Endothelial cell of umbilical vein (primary cell): ENCODE measurements around the gene LRRC42. TPM values are rescaled to one million over a fixed set of nuclear protein-coding genes. Genes with fewer than 3 reads are reported as not detected.

Source experiments
- BruUV-seq: library from RNA; stranded (reverse); fragments of 400-500 nt; replicated peaks from 2 replicates; lab custom pipeline; 2021; lab: Mats Ljungman, UMichigan
- CTCF ChIA-PET: fragments of 300-600, 350-600 bp; sonication (Branson Sonifier 250); formaldehyde crosslinking; loops from one replicate; lab custom pipeline; 2021; ENCODE audit warnings: antibody characterized with exemption, inconsistent platforms; lab: Charles Lee
- POLR2A ChIA-PET: fragments of 300-600, 350-600 bp; sonication (Branson Sonifier 250); formaldehyde crosslinking; loops from one replicate; lab custom pipeline; 2021; ENCODE audit warnings: antibody characterized with exemption, inconsistent platforms; lab: Charles Lee
- DNase-seq: peaks from one replicate; pipeline ENCODE4 v3.0.0-alpha.2; 2011; ENCODE audit warnings: low read depth, low spot score
- FAIRE-seq: peaks from 2 replicates; lab custom pipeline; 2011; peaks lifted over from hg19 to GRCh38; lab: Jason Lieb, UNC
- H2AFZ ChIP-seq: 2 replicates; pipeline ENCODE4 v1.6.0; 2012; ENCODE audit warnings: low read depth, low read length, control low read depth, inconsistent platforms
- H3K27ac ChIP-seq: 2 replicates; pipeline ENCODE4 v1.5.1; 2011; ENCODE audit warnings: low read depth, mild to moderate bottlenecking, control low read depth, low read length, moderate library complexity; ENCODE audit not compliant: insufficient read depth
- H3K27me3 ChIP-seq, 2 experiments: 2 replicates each; pipeline versions ENCODE4 v1.6.0 to v1.6.1; 2011; ENCODE audit warnings: low read length in 2 of 2, mixed read lengths in 1 of 2; ENCODE audit not compliant: control insufficient read depth in 2 of 2, insufficient read depth in 2 of 2
- H3K36me3 ChIP-seq, 2 experiments: 2 replicates in 1 of 2; 3 replicates in 1 of 2; pipeline ENCODE4 v1.5.1; 2011; ENCODE audit warnings: low read length in 2 of 2, mild to moderate bottlenecking in 1 of 2, moderate library complexity in 1 of 2; ENCODE audit not compliant: control insufficient read depth in 2 of 2, insufficient read depth in 2 of 2; ENCODE audit errors: extremely low read depth in 1 of 2
- H3K4me1 ChIP-seq: 3 replicates; pipeline ENCODE4 v1.5.1; 2011; ENCODE audit warnings: mild to moderate bottlenecking, low read length; ENCODE audit not compliant: control insufficient read depth, insufficient read depth; ENCODE audit errors: extremely low read depth
- H3K4me2 ChIP-seq: 2 replicates; pipeline ENCODE4 v1.6.1; 2011; ENCODE audit warnings: low read length, control low read depth, mixed read lengths; ENCODE audit not compliant: insufficient read depth
- H3K4me3 ChIP-seq, 3 experiments: fragments of 200-600 bp in 1 of 3; sonication (generic), shearing (Covaris generic) in 1 of 3; replicated peaks in 1 of 3; 2 replicates each; pipeline ENCODE4 v1.5.1; 2011 to 2016; ENCODE audit warnings: control low read depth in 3 of 3, low read length in 3 of 3, mild to moderate bottlenecking in 2 of 3, inconsistent platforms in 1 of 3, low read depth in 1 of 3, moderate library complexity in 1 of 3; ENCODE audit not compliant: insufficient read depth in 1 of 3
- H3K79me2 ChIP-seq: 2 replicates; pipeline ENCODE4 v1.6.0; 2012; ENCODE audit warnings: low read length, inconsistent platforms; ENCODE audit not compliant: control insufficient read depth, insufficient read depth
- H3K9ac ChIP-seq: replicated peaks from 2 replicates; pipeline ENCODE3; 2011; ENCODE audit warnings: low read length, control low read depth; ENCODE audit not compliant: insufficient read depth; ENCODE audit errors: extremely low read depth
- H3K9me1 ChIP-seq: replicated peaks from 3 replicates; pipeline ENCODE4 v1.6.0; 2011; ENCODE audit warnings: mild to moderate bottlenecking, low read length; ENCODE audit not compliant: control insufficient read depth, insufficient read depth; ENCODE audit errors: extremely low read depth
- H3K9me3 ChIP-seq: replicated peaks from 2 replicates; pipeline ENCODE4 v1.5.1; 2012; ENCODE audit warnings: low read length, inconsistent platforms; ENCODE audit not compliant: control insufficient read depth, insufficient read depth
- H4K20me1 ChIP-seq: replicated peaks from 2 replicates; pipeline ENCODE3; 2011; ENCODE audit warnings: mild to moderate bottlenecking, low read length; ENCODE audit not compliant: control insufficient read depth, insufficient read depth; ENCODE audit errors: extremely low read depth
- EZH2 ChIP-seq: IDR thresholded peaks from 2 replicates; pipeline ENCODE4 v1.6.1; 2012; ENCODE audit warnings: borderline replicate concordance, low read depth, mild to moderate bottlenecking, moderate library complexity, low read length, inconsistent platforms; ENCODE audit not compliant: severe bottlenecking
- FOS ChIP-seq: IDR thresholded peaks from 2 replicates; pipeline ENCODE4 v1.6.1; 2011; ENCODE audit warnings: mild to moderate bottlenecking, low read length, moderate library complexity, borderline replicate concordance; ENCODE audit not compliant: insufficient read depth
- GATA2 ChIP-seq: IDR thresholded peaks from 2 replicates; pipeline ENCODE4 v1.7.0; 2011; ENCODE audit warnings: low read depth, mild to moderate bottlenecking, moderate library complexity, mixed read lengths, low read length; ENCODE audit not compliant: insufficient read length, insufficient read depth
- JUN ChIP-seq: IDR thresholded peaks from 2 replicates; pipeline ENCODE4 v1.6.1; 2011; ENCODE audit warnings: borderline replicate concordance, low read depth; ENCODE audit not compliant: insufficient read length, insufficient read depth
- MYC ChIP-seq: IDR thresholded peaks from one replicate; pipeline ENCODE4 v1.6.1; 2011; ENCODE audit warnings: mild to moderate bottlenecking, low read depth, low read length
- POLR2A ChIP-seq: IDR thresholded peaks from 2 replicates; pipeline ENCODE4 v1.6.1; 2012; ENCODE audit warnings: low read depth, mild to moderate bottlenecking, control low read depth, low read length
- POLR2AphosphoS5 ChIP-seq: IDR thresholded peaks from 2 replicates; pipeline ENCODE4 v1.6.1; 2012; ENCODE audit warnings: low read depth, mild to moderate bottlenecking, control low read depth, low read length, moderate library complexity; ENCODE audit not compliant: insufficient read depth
- dilution Hi-C: fragments of 300-500 bp; cut with MboI; formaldehyde crosslinking; loops from one replicate; pipeline ENCODE4 v1.15.0; 2019; ENCODE audit warnings: low sequenced_read_pairs; ENCODE audit not compliant: extremely low pct_ligation_motif_present
- intact Hi-C: fragments of 100-400 bp; cut with micrococcal nuclease; formaldehyde crosslinking; loops from one replicate; pipeline ENCODE4 v1.10.0; 2022
- polyA plus RNA-seq, 4 experiments: library from polyadenylated mRNA; depleted of rRNA in 3 of 4; stranded (reverse) in 3 of 4; unstranded in 1 of 4; fragments of >200 nt; gene quantifications; 2 replicates each; pipeline versions ENCODE4 v1.2.1 to v1.2.3, GENCODE V29; 2011 to 2012; ENCODE audit warnings: missing spikeins in 1 of 4
- total RNA-seq: library from RNA; stranded (reverse); gene quantifications from 2 replicates; pipeline ENCODE4 v1.2.3, GENCODE V29; 2021
- TF ChIP-seq, protein P1 (sequence below): IDR thresholded peaks from 2 replicates; pipeline ENCODE4 v1.6.1; 2011; ENCODE audit not compliant: insufficient read depth, insufficient read length
- TF ChIP-seq, protein P2 (sequence below), 2 donors: IDR thresholded peaks; 1 replicate in 1 of 2; 2 replicates in 1 of 2; pipeline ENCODE4 v1.5.1; 2011; ENCODE audit warnings: low read length in 2 of 2, mild to moderate bottlenecking in 2 of 2, moderate library complexity in 2 of 2, control low read depth in 1 of 2, inconsistent platforms in 1 of 2, low read depth in 1 of 2; ENCODE audit not compliant: insufficient read depth in 1 of 2; ENCODE audit errors: extremely low read depth in 1 of 2

The LRRC42 gene
- total and polyA plus RNA-seq, 2 donors (not counting 3 experiments of a cell fraction or from before 2014, with no cell fraction given) = 25.3 to 26.1 TPM

DNA sequence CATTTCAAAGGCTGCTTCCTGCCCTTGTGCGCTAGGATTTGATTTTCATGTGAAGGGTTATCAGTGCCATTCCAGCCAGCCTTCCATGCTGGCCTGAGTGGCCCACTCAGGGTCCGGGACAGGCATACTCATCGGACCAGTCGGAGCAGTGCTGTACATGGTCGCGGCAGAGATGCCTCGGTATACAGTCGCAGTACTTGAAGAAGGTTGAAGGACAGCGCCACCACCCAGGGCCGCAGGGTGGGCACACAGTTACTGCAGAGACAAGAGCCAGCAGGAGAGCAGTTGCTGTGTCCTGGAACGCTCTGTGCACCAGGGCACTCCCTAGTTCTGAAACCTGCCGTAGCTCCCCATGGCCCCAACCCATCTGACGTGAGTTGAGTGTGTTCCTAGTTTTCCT, 62.7 kb downstream of the LRRC42 start:
- no peaks in the 10 kb centered on the region for H3K9me3 ChIP-seq
- H3K27me3 ChIP-seq = peaks cover 0 to 5% of the 10 kb centered on the region in 2 experiments
- H2AFZ ChIP-seq = no peak overlapping the region
- BruUV-seq = no TSS peak
- POLR2A ChIA-PET = no interaction called here
- H3K9me1 ChIP-seq = no peaks in the 10 kb centered on the region
- FAIRE-seq (no peak), DNase-seq (no peak)
- no peak overlapping the region for H3K27ac ChIP-seq
- no peak for TF ChIP-seq POLR2AphosphoS5
- no peak for TF ChIP-seq JUN
- TF ChIP-seq, protein P1, sequence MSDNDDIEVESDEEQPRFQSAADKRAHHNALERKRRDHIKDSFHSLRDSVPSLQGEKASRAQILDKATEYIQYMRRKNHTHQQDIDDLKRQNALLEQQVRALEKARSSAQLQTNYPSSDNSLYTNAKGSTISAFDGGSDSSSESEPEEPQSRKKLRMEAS = no peak
- TF ChIP-seq EZH2 = no peak
- TF ChIP-seq MYC = no peak
- TF ChIP-seq, protein P2, sequence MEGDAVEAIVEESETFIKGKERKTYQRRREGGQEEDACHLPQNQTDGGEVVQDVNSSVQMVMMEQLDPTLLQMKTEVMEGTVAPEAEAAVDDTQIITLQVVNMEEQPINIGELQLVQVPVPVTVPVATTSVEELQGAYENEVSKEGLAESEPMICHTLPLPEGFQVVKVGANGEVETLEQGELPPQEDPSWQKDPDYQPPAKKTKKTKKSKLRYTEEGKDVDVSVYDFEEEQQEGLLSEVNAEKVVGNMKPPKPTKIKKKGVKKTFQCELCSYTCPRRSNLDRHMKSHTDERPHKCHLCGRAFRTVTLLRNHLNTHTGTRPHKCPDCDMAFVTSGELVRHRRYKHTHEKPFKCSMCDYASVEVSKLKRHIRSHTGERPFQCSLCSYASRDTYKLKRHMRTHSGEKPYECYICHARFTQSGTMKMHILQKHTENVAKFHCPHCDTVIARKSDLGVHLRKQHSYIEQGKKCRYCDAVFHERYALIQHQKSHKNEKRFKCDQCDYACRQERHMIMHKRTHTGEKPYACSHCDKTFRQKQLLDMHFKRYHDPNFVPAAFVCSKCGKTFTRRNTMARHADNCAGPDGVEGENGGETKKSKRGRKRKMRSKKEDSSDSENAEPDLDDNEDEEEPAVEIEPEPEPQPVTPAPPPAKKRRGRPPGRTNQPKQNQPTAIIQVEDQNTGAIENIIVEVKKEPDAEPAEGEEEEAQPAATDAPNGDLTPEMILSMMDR (IDR thresholded peaks at IDR 0.05; ENCODE audit: extremely low read depth in 1 of 2, insufficient read depth in 1 of 2, low read depth in 1 of 2, low read length in 2 of 2) = no peak
- TF ChIP-seq POLR2A = no peak
- TF ChIP-seq FOS = no peak
- TF ChIP-seq GATA2 = no peak
- intact Hi-C loops (no loop called here), dilution Hi-C loops (no loop called here)
- H3K79me2 ChIP-seq = no peaks in the 10 kb centered on the region
- no peaks in the 10 kb centered on the region for H3K36me3 ChIP-seq
- H3K4me2 ChIP-seq = no peak overlapping the region
- H3K9ac ChIP-seq = no peak overlapping the region
- H3K4me3 ChIP-seq = no peak overlapping the region
- CTCF ChIA-PET = no interaction called here
- no peaks in the 10 kb centered on the region for H3K4me1 ChIP-seq
- H4K20me1 ChIP-seq = no peaks in the 10 kb centered on the region
